Glutamatergic neuron (in vitro differentiated cells): ENCODE data around the gene LUC7L. TPM values are rescaled to one million over a fixed set of nuclear protein-coding genes. Genes with fewer than 3 reads are reported as not detected.

Source experiments
- DNase-seq: peaks from one replicate; pipeline ENCODE4 v3.0.0; 2022
- H3K27ac Mint-ChIP-seq: one replicate; pipeline ENCODE4 v1.8.0; 2020; ENCODE audit warnings: mild to moderate bottlenecking, mixed read lengths, inconsistent platforms; ENCODE audit not compliant: unreplicated experiment
- H3K27me3 Mint-ChIP-seq: one replicate; pipeline ENCODE4 v1.8.0; 2020; ENCODE audit warnings: mild to moderate bottlenecking, moderate library complexity, mixed read lengths, inconsistent platforms; ENCODE audit not compliant: unreplicated experiment
- H3K36me3 Mint-ChIP-seq: one replicate; pipeline ENCODE4 v1.8.0; 2020; ENCODE audit warnings: mild to moderate bottlenecking, mixed read lengths, inconsistent platforms; ENCODE audit not compliant: unreplicated experiment
- H3K4me1 Mint-ChIP-seq: one replicate; pipeline ENCODE4 v1.8.0; 2020; ENCODE audit warnings: mild to moderate bottlenecking, low read depth, mixed read lengths, inconsistent platforms; ENCODE audit not compliant: unreplicated experiment
- H3K4me3 Mint-ChIP-seq: one replicate; pipeline ENCODE4 v1.8.0; 2020; ENCODE audit warnings: mild to moderate bottlenecking, mixed read lengths, inconsistent platforms; ENCODE audit not compliant: unreplicated experiment
- H3K9me3 Mint-ChIP-seq: one replicate; pipeline ENCODE4 v1.8.0; 2020; ENCODE audit warnings: mild to moderate bottlenecking, moderate library complexity, mixed read lengths, inconsistent platforms; ENCODE audit not compliant: unreplicated experiment
- CTCF ChIP-seq: fragments of 200-600 bp; sonication (generic); IDR thresholded peaks from one replicate; pipeline ENCODE4 v1.5.0; 2021; ENCODE audit not compliant: partially characterized antibody, unreplicated experiment
- total RNA-seq: library from RNA; stranded (reverse); fragmentation: NEBNext Ultra II Directional; extraction: Animal tissue kit (Norgen Biotek cat#: 25700); gene quantifications from one replicate; pipeline ENCODE4 v1.2.1, GENCODE V29; 2021; ENCODE audit not compliant: unreplicated experiment

The LUC7L gene
- total RNA-seq, 1 donor from 2014 or later = 213 TPM

- H3K4me1 Mint-ChIP-seq = no peaks in the 10 kb centered on the region
- no peak overlapping the region for H3K27ac Mint-ChIP-seq
- H3K9me3 Mint-ChIP-seq = peaks cover 9% of the 10 kb centered on the region
- DNase-seq = no peak
- peaks cover 1% of the 10 kb centered on the region for H3K27me3 Mint-ChIP-seq
- no peak for TF ChIP-seq CTCF
- H3K36me3 Mint-ChIP-seq = no peaks in the 10 kb centered on the region
- H3K4me3 Mint-ChIP-seq = no peak overlapping the region
Observed at GRCh38 chr16:185213-185612, 44.0 kb downstream of the LUC7L start.

GRCh38 chr16:183005-183404 is 46.2 kb downstream of the LUC7L start:
- Mint-ChIP-seq H3K4me1 (peaks cover 2% of the 10 kb centered on the region), H3K27ac (peak overlapping the region; percentile 15), H3K36me3 (no peaks in the 10 kb centered on the region), H3K4me3 (no peak overlapping the region), H3K9me3 (peaks cover 12% of the 10 kb centered on the region), H3K27me3 (peaks cover 10% of the 10 kb centered on the region)
- DNase-seq = no peak
- TF ChIP-seq CTCF = no peak

- Mint-ChIP-seq H3K4me3 (no peak overlapping the region), H3K9me3 (peaks cover 14% of the 10 kb centered on the region), H3K4me1 (peaks cover 6% of the 10 kb centered on the region), H3K27ac (no peak overlapping the region), H3K36me3 (no peaks in the 10 kb centered on the region), H3K27me3 (peaks cover 16% of the 10 kb centered on the region)
- no peak for DNase-seq
- TF ChIP-seq CTCF = peak; percentile 99
Observed at GRCh38 chr16:181565-182021, 47.7 kb downstream of the LUC7L start.

- H3K4me1 Mint-ChIP-seq = peaks cover 6% of the 10 kb centered on the region
- peak overlapping the region; percentile 55 for H3K4me3 Mint-ChIP-seq
- peaks cover 16% of the 10 kb centered on the region for H3K27me3 Mint-ChIP-seq
- no peak overlapping the region for H3K27ac Mint-ChIP-seq
- peak; percentile 92 for DNase-seq
- H3K36me3 Mint-ChIP-seq = no peaks in the 10 kb centered on the region
- TF ChIP-seq CTCF = no peak
- peaks cover 14% of the 10 kb centered on the region for H3K9me3 Mint-ChIP-seq
Observed at GRCh38 chr16:180681-181564, 48.3 kb downstream of the LUC7L start.

- Mint-ChIP-seq H3K27ac (no peak within 1 kb of the TSS), H3K4me3 (peak within 1 kb of the TSS; percentile 55), H3K27me3 (peaks cover 20% of the 10 kb centered on the region), H3K4me1 (peaks cover 6% of the 10 kb centered on the region), H3K9me3 (peaks cover 14% of the 10 kb centered on the region), H3K36me3 (no peaks in the 10 kb centered on the region)
- peak; percentile 84 for DNase-seq
- peak; percentile 83 for TF ChIP-seq CTCF
Observed at GRCh38 chr16:180101-180675, 49.1 kb downstream of the LUC7L start, which contains the start of gene HBQ1. TSS of gene HBQ1 (plus strand) at chr16:180459. CDS start at chr16:180487, 28 bp downstream.
